GM19438 (cell line): Measurements from ENCODE around the gene SLC39A13.

ENCODE experiments used
- ATAC-seq: cut with Tn5 transposase; IDR thresholded peaks from one replicate; pipeline ENCODE4 v1.9.1; 2021; ENCODE audit warnings: low read depth; ENCODE audit not compliant: unreplicated experiment

The SLC39A13 gene

GRCh38 chr11:47407746-47408590, at the start of gene SLC39A13:
TSS of gene SLC39A13 (plus strand) at chr11:47408590. CDS start at chr11:47410095, 1,505 bp downstream.
- peak; percentile 84 for ATAC-seq

- ATAC-seq: no peak
Observed at GRCh38 chr11:47358731-47359051, 49.7 kb upstream of the SLC39A13 start.

- no peak for ATAC-seq
Observed at GRCh38 chr11:47359162-47359561, 49.2 kb upstream of the SLC39A13 start.

- ATAC-seq: no peak
Observed at GRCh38 chr11:47359586-47359985, 48.8 kb upstream of the SLC39A13 start.

GRCh38 chr11:47360341-47360740, 48.0 kb upstream of the SLC39A13 start:
- ATAC-seq: no peak

- ATAC-seq: no peak
Observed at GRCh38 chr11:47361419-47361818, 47.0 kb upstream of the SLC39A13 start.

GRCh38 chr11:47366020-47366490, 42.3 kb upstream of the SLC39A13 start:
- ATAC-seq: no peak

- no peak for ATAC-seq
Observed at GRCh38 chr11:47369676-47370075, 38.7 kb upstream of the SLC39A13 start.

- no peak for ATAC-seq
Observed at GRCh38 chr11:47372422-47372821, 36.0 kb upstream of the SLC39A13 start.

- ATAC-seq: no peak
Observed at GRCh38 chr11:47373876-47374719, 34.3 kb upstream of the SLC39A13 start.

- ATAC-seq: no peak
Observed at GRCh38 chr11:47374720-47375019, 33.7 kb upstream of the SLC39A13 start.

GRCh38 chr11:47375020-47375419, 33.4 kb upstream of the SLC39A13 start:
- ATAC-seq: no peak

GRCh38 chr11:47375546-47376085, 32.8 kb upstream of the SLC39A13 start:
- no peak for ATAC-seq

GRCh38 chr11:47376107-47376524, 32.3 kb upstream of the SLC39A13 start:
- no peak for ATAC-seq

- peak; percentile 39 for ATAC-seq
Observed at GRCh38 chr11:47376525-47377371, 31.6 kb upstream of the SLC39A13 start.

- peak; percentile 22 for ATAC-seq
Observed at GRCh38 chr11:47377571-47378009, 30.8 kb upstream of the SLC39A13 start.

GRCh38 chr11:47378010-47378835, 30.2 kb upstream of the SLC39A13 start, which contains the start of gene SPI1:
TSS of gene SPI1 (minus strand) at chr11:47378547. CDS start at chr11:47378353, 194 bp downstream.
- peak; percentile 68 for ATAC-seq

- peak; percentile 2 for ATAC-seq
Observed at GRCh38 chr11:47378836-47379170, 29.6 kb upstream of the SLC39A13 start.

- no peak for ATAC-seq
Observed at GRCh38 chr11:47379317-47379716, 29.1 kb upstream of the SLC39A13 start.

- ATAC-seq: no peak
Observed at GRCh38 chr11:47380078-47380477, 28.3 kb upstream of the SLC39A13 start.
